AG08396 (cell line): Measurements from ENCODE around the gene ARHGEF28.

Experiments used
- DNase-seq: peaks from one replicate; pipeline ENCODE4 v3.0.0; 2012; ENCODE audit warnings: low spot score, mixed read lengths

ARHGEF28 gene

GRCh38 chr5:73857446-73857845 is 231.4 kb downstream of the ARHGEF28 start:
- DNase-seq = no peak

GRCh38 chr5:73858054-73858453 is 232.1 kb downstream of the ARHGEF28 start:
- no peak for DNase-seq

GRCh38 chr5:73858776-73859175 is 232.8 kb downstream of the ARHGEF28 start:
- DNase-seq = no peak

GRCh38 chr5:73859696-73860095 is 233.7 kb downstream of the ARHGEF28 start:
- no peak for DNase-seq

GRCh38 chr5:73861313-73861988 is 235.5 kb downstream of the ARHGEF28 start:
- no peak for DNase-seq

GRCh38 chr5:73862796-73863195 is 236.8 kb downstream of the ARHGEF28 start:
- no peak for DNase-seq

- DNase-seq = no peak
Observed at GRCh38 chr5:73863876-73864275, 237.9 kb downstream of the ARHGEF28 start.

- DNase-seq = no peak
Observed at GRCh38 chr5:73865315-73865714, 239.3 kb downstream of the ARHGEF28 start.

- peak; percentile 35 for DNase-seq
Observed at GRCh38 chr5:73867345-73868335, 241.6 kb downstream of the ARHGEF28 start.

GRCh38 chr5:73883646-73884045 is 257.6 kb downstream of the ARHGEF28 start:
- no peak for DNase-seq

GRCh38 chr5:73887688-73888087 is 261.7 kb downstream of the ARHGEF28 start:
- no peak for DNase-seq

GRCh38 chr5:73890569-73890968 is 264.6 kb downstream of the ARHGEF28 start:
- DNase-seq = no peak

- DNase-seq = no peak
Observed at GRCh38 chr5:73892218-73892617, 266.2 kb downstream of the ARHGEF28 start.

GRCh38 chr5:73892806-73893205 is 266.8 kb downstream of the ARHGEF28 start:
- DNase-seq = peak; percentile 76

GRCh38 chr5:73893813-73894212 is 267.8 kb downstream of the ARHGEF28 start:
- DNase-seq = no peak

GRCh38 chr5:73894860-73895259 is 268.9 kb downstream of the ARHGEF28 start:
- DNase-seq = no peak

GRCh38 chr5:73895471-73895870 is 269.5 kb downstream of the ARHGEF28 start:
- DNase-seq = no peak

GRCh38 chr5:73896097-73896496 is 270.1 kb downstream of the ARHGEF28 start:
- DNase-seq = no peak

- no peak for DNase-seq
Observed at GRCh38 chr5:73896668-73897067, 270.7 kb downstream of the ARHGEF28 start.

GRCh38 chr5:73897893-73898292 is 271.9 kb downstream of the ARHGEF28 start:
- no peak for DNase-seq

GRCh38 chr5:73899055-73899454 is 273.1 kb downstream of the ARHGEF28 start:
- DNase-seq = no peak

GRCh38 chr5:73899916-73900315 is 273.9 kb downstream of the ARHGEF28 start:
- DNase-seq = no peak

GRCh38 chr5:73900566-73900965 is 274.6 kb downstream of the ARHGEF28 start:
- no peak for DNase-seq
